SK-N-SH (cell line): ENCODE results near the gene KMT2C.

Experiments used
- CHD2 ChIP-seq: fragments of 150-350 bp; IDR thresholded peaks from 2 replicates; pipeline ENCODE4 v1.6.1; 2018; ENCODE audit warnings: low read length; ENCODE audit not compliant: partially characterized antibody
- FOXM1 ChIP-seq: IDR thresholded peaks from 2 replicates; pipeline ENCODE4 v1.4.0; 2012; ENCODE audit warnings: low read depth, mild to moderate bottlenecking
- POLR2AphosphoS5 ChIP-seq: IDR thresholded peaks from 2 replicates; pipeline ENCODE4 v1.6.1; 2012; ENCODE audit warnings: low read depth, low read length
- SIN3A ChIP-seq: IDR thresholded peaks from 2 replicates; pipeline ENCODE4 v1.6.1; 2012; ENCODE audit warnings: low read depth, mild to moderate bottlenecking, low read length, moderate library complexity, borderline replicate concordance
- TAF1 ChIP-seq: IDR thresholded peaks from 2 replicates; pipeline ENCODE4 v1.6.1; 2012; ENCODE audit warnings: low read depth, mild to moderate bottlenecking, low read length, moderate library complexity, borderline replicate concordance
- TF ChIP-seq, protein P1 (sequence below): fragments of 200-600 bp; sonication (generic); IDR thresholded peaks from 2 replicates; pipeline ENCODE4 v1.6.1; 2017; ENCODE audit warnings: antibody characterized with exemption, mild to moderate bottlenecking, moderate library complexity

GRCh38 chr7:152366662-152367061 lies 69.1 kb downstream of the KMT2C start:
- TF ChIP-seq SIN3A (no peak), CHD2 (no peak), FOXM1 (no peak), POLR2AphosphoS5 (no peak), TAF1 (no peak)
- TF ChIP-seq, protein P1, sequence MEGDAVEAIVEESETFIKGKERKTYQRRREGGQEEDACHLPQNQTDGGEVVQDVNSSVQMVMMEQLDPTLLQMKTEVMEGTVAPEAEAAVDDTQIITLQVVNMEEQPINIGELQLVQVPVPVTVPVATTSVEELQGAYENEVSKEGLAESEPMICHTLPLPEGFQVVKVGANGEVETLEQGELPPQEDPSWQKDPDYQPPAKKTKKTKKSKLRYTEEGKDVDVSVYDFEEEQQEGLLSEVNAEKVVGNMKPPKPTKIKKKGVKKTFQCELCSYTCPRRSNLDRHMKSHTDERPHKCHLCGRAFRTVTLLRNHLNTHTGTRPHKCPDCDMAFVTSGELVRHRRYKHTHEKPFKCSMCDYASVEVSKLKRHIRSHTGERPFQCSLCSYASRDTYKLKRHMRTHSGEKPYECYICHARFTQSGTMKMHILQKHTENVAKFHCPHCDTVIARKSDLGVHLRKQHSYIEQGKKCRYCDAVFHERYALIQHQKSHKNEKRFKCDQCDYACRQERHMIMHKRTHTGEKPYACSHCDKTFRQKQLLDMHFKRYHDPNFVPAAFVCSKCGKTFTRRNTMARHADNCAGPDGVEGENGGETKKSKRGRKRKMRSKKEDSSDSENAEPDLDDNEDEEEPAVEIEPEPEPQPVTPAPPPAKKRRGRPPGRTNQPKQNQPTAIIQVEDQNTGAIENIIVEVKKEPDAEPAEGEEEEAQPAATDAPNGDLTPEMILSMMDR: no peak
